Testis (tissue), 2 donors: ENCODE results near the gene TMEM191C.
"Not testable (repeated sequence)": the region's sequence is repeated elsewhere in the genome, so short reads cannot be mapped to it uniquely, and the experiment has no call there.

ENCODE experiments used
- POLR2A ChIP-seq: fragments of 450-650 bp; IDR thresholded peaks from one replicate; pipeline ENCODE4 v1.6.1; 2017; ENCODE audit warnings: antibody characterized with exemption, mild to moderate bottlenecking, moderate library complexity
- TF ChIP-seq, protein P1 (sequence below), 3 experiments: fragments of 450-650 bp in 2 of 3; fragments of 200-600 bp in 1 of 3; sonication (generic) in 1 of 3; IDR thresholded peaks; one replicate each; pipeline ENCODE4 v1.5.1; 2016 to 2019; ENCODE audit warnings: antibody characterized with exemption in 3 of 3, mild to moderate bottlenecking in 2 of 3, moderate library complexity in 1 of 3

DNA sequence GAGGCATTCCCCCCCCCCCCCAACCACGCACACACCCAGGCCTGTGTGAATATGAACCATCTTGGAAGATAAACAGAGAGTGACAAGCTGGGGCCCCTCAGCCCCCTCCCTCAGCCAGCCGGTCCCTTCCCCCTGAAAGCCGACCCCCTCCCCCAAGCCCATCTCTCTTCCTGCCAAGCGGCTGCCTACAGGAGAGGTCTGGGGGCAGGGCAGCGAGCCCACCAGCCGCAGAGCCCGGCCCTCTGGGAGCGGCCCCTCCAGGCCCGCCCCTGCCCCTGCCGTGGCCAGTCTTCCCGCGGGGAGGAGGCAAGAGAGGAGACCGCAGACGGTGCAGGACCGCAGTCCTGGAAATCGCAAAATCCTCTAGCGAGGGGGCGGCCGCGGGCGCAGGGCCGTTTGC lies 49.3 kb downstream of the TMEM191C start:
- TF ChIP-seq POLR2A: not testable (repeated sequence)
- TF ChIP-seq, protein P1, sequence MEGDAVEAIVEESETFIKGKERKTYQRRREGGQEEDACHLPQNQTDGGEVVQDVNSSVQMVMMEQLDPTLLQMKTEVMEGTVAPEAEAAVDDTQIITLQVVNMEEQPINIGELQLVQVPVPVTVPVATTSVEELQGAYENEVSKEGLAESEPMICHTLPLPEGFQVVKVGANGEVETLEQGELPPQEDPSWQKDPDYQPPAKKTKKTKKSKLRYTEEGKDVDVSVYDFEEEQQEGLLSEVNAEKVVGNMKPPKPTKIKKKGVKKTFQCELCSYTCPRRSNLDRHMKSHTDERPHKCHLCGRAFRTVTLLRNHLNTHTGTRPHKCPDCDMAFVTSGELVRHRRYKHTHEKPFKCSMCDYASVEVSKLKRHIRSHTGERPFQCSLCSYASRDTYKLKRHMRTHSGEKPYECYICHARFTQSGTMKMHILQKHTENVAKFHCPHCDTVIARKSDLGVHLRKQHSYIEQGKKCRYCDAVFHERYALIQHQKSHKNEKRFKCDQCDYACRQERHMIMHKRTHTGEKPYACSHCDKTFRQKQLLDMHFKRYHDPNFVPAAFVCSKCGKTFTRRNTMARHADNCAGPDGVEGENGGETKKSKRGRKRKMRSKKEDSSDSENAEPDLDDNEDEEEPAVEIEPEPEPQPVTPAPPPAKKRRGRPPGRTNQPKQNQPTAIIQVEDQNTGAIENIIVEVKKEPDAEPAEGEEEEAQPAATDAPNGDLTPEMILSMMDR (IDR thresholded peaks at IDR 0.05): not testable (repeated sequence)
